ENCODE measurements around the gene ETV7.

DNA sequence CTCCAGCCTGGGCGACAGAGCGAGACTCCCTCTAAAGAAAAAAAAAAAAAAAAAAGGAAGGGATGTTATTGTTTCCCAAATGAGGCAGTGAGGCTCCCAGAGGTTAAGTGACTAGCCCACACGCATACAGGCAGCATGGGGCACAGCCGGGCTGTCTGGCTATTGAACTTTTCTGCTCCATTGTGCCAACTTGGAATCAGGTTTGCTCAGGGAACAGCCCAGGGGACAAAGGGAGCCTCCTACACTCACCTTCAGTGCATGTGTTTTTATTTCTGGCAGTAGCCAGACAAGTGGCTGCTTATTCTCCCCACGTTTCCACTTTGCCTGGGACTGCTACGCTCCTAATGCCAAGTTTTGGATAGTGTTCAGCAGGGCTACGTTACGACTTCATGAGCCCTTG lies 10.7 kb downstream of the ETV7 start:
- TF ChIP-seq FOXM1 (IDR thresholded peaks at IDR 0.05; ENCODE audit: borderline replicate concordance) (no peak), FOXA1 (IDR thresholded peaks at IDR 0.05) (no peak), LEF1 (IDR thresholded peaks at IDR 0.05; ENCODE audit: borderline replicate concordance) (no peak), NFRKB (IDR thresholded peaks at IDR 0.05) (no peak), CTBP1 (IDR thresholded peaks at IDR 0.05; ENCODE audit: borderline replicate concordance) (no peak), HDGF (IDR thresholded peaks at IDR 0.05; ENCODE audit: borderline replicate concordance) (no peak), L3MBTL2 (conservative IDR thresholded peaks at IDR 0.05) (no peak)

Data from HEK293T (cell line).